SK-N-SH (cell line): ENCODE data around the gene JMJD1C. TPM values are rescaled to one million over a fixed set of nuclear protein-coding genes. Genes with fewer than 3 reads are reported as not detected.

Experiments
- CTCF ChIA-PET: fragments of 300-600, 350-600 bp; formaldehyde crosslinking; extraction: SDS; loops from one replicate; lab custom pipeline; 2021; lab: Yijun Ruan, JAX
- POLR2A ChIA-PET: fragments of 350-600 bp; sonication (Branson Sonifier 250); formaldehyde crosslinking; extraction: SDS; loops from one replicate; lab custom pipeline; 2020; ENCODE audit warnings: antibody characterized with exemption, inconsistent platforms; lab: Yijun Ruan, JAX
- DNase-seq: peaks from one replicate; pipeline ENCODE4 v3.0.0; 2012
- H2AFZ ChIP-seq: fragments of 200-600 bp; sonication (generic); 2 replicates; pipeline ENCODE4 v1.8.1; 2016; ENCODE audit warnings: antibody characterized with exemption, mild to moderate bottlenecking, low read depth
- H3F3A ChIP-seq: fragments of 200-600 bp; sonication (generic); replicated peaks from 2 replicates; pipeline ENCODE3; 2016; ENCODE audit warnings: antibody characterized with exemption, mild to moderate bottlenecking; ENCODE audit not compliant: insufficient read depth
- H3K27ac ChIP-seq, 2 experiments: fragments of 200-500 bp in 1 of 2; fragments of 200-600 bp in 1 of 2; sonication (Bioruptor generic) in 1 of 2; sonication (generic), shearing (Covaris generic) in 1 of 2; 2 replicates each; pipeline versions ENCODE4 v1.5.1 to v1.6.1; 2014 to 2016; ENCODE audit warnings: low read depth in 2 of 2, inconsistent platforms in 1 of 2, low read length in 1 of 2, mild to moderate bottlenecking in 1 of 2, mixed read lengths in 1 of 2
- H3K27me3 ChIP-seq: fragments of 200-600 bp; sonication (generic), shearing (Covaris generic); 2 replicates; pipeline ENCODE4 v1.6.1; 2016; ENCODE audit warnings: mixed run types; ENCODE audit not compliant: insufficient read depth
- H3K36me3 ChIP-seq, 2 experiments: fragments of 200-500 bp in 1 of 2; fragments of 200-600 bp in 1 of 2; sonication (Bioruptor generic) in 1 of 2; sonication (generic) in 1 of 2; replicated peaks in 1 of 2; 2 replicates each; pipeline versions ENCODE3 to v1.5.1; 2014 to 2016; ENCODE audit warnings: low read length in 1 of 2, mild to moderate bottlenecking in 1 of 2; ENCODE audit not compliant: insufficient read depth in 2 of 2, control insufficient read depth in 1 of 2
- H3K4me1 ChIP-seq, 2 experiments: fragments of 200-500 bp in 1 of 2; fragments of 200-600 bp in 1 of 2; sonication (Bioruptor generic) in 1 of 2; sonication (generic), shearing (Covaris generic) in 1 of 2; 2 replicates each; pipeline versions ENCODE4 v1.5.1 to v1.6.1; 2014 to 2016; ENCODE audit warnings: low read depth in 1 of 2, low read length in 1 of 2, mixed run types in 1 of 2; ENCODE audit not compliant: insufficient read depth in 2 of 2, control insufficient read depth in 1 of 2
- H3K4me2 ChIP-seq: fragments of 200-600 bp; sonication (generic), shearing (Covaris generic); 2 replicates; pipeline ENCODE4 v1.6.1; 2017; ENCODE audit warnings: mixed run types
- H3K4me3 ChIP-seq, 2 experiments: fragments of 200-500 bp in 1 of 2; fragments of 200-600 bp in 1 of 2; sonication (Bioruptor generic) in 1 of 2; sonication (generic), shearing (Covaris generic) in 1 of 2; 2 replicates each; pipeline versions ENCODE4 v1.5.1 to v1.8.1; 2014 to 2016; ENCODE audit warnings: low read depth in 2 of 2, inconsistent platforms in 1 of 2, low read length in 1 of 2, mild to moderate bottlenecking in 1 of 2, mixed read lengths in 1 of 2, moderate library complexity in 1 of 2
- H3K79me2 ChIP-seq: fragments of 200-600 bp; sonication (generic); 2 replicates; pipeline ENCODE4 v1.8.1; 2017; ENCODE audit warnings: mild to moderate bottlenecking; ENCODE audit not compliant: insufficient read depth
- H3K9ac ChIP-seq: fragments of 200-600 bp; sonication (generic); 2 replicates; pipeline ENCODE4 v1.6.1; 2017; ENCODE audit warnings: mixed run types
- H3K9me2 ChIP-seq: fragments of 200-600 bp; sonication (generic); 2 replicates; pipeline ENCODE4 v1.6.1; 2017; ENCODE audit warnings: mixed run types
- H3K9me3 ChIP-seq: fragments of 200-600 bp; sonication (generic); 2 replicates; pipeline ENCODE4 v1.6.1; 2017; ENCODE audit warnings: mixed run types, mild to moderate bottlenecking, moderate library complexity
- H4K20me1 ChIP-seq: fragments of 200-600 bp; sonication (generic); 2 replicates; pipeline ENCODE4 v1.6.1; 2017; ENCODE audit warnings: mild to moderate bottlenecking, mixed run types; ENCODE audit not compliant: insufficient read depth
- CHD2 ChIP-seq: fragments of 150-350 bp; IDR thresholded peaks from 2 replicates; pipeline ENCODE4 v1.6.1; 2018; ENCODE audit warnings: low read length; ENCODE audit not compliant: partially characterized antibody
- CTCF ChIP-seq: fragments of 200-600 bp; sonication (generic); IDR thresholded peaks from 2 replicates; pipeline ENCODE4 v1.6.1; 2017; ENCODE audit warnings: antibody characterized with exemption, mild to moderate bottlenecking, moderate library complexity
- ELF1 ChIP-seq: IDR thresholded peaks from 2 replicates; pipeline ENCODE4 v1.4.0; 2012
- FOXJ3 ChIP-seq: sonication (generic); formaldehyde crosslinking; IDR thresholded peaks from 2 replicates; pipeline ENCODE4 v1.5.1; 2020; ENCODE audit warnings: mild to moderate bottlenecking, missing genetic modification reagents
- FOXM1 ChIP-seq: IDR thresholded peaks from 2 replicates; pipeline ENCODE4 v1.4.0; 2012; ENCODE audit warnings: low read depth, mild to moderate bottlenecking
- GABPA ChIP-seq: IDR thresholded peaks from 2 replicates; pipeline ENCODE4 v1.4.0; 2012; ENCODE audit warnings: low read depth, mild to moderate bottlenecking
- IRF3 ChIP-seq: fragments of 150-350 bp; IDR thresholded peaks from 2 replicates; pipeline ENCODE4 v1.6.1; 2016; ENCODE audit warnings: mild to moderate bottlenecking, low read depth, low read length
- JUND ChIP-seq: IDR thresholded peaks from 2 replicates; pipeline ENCODE4 v1.4.0; 2012
- MAX ChIP-seq: IDR thresholded peaks from 2 replicates; pipeline ENCODE4 v1.4.0; 2012; ENCODE audit warnings: low read depth
- MXI1 ChIP-seq: IDR thresholded peaks from 2 replicates; pipeline ENCODE4 v1.6.1; 2012; ENCODE audit warnings: mild to moderate bottlenecking, low read depth, low read length, improper control_type of control experiment
- NRF1 ChIP-seq: IDR thresholded peaks from 2 replicates; pipeline ENCODE4 v1.6.1; 2012; ENCODE audit warnings: low read depth, mild to moderate bottlenecking, low read length
- PBX3 ChIP-seq: IDR thresholded peaks from 2 replicates; pipeline ENCODE4; 2012
- POLR2AphosphoS5 ChIP-seq: IDR thresholded peaks from 2 replicates; pipeline ENCODE4 v1.6.1; 2012; ENCODE audit warnings: low read depth, low read length
- RFX5 ChIP-seq: IDR thresholded peaks from 2 replicates; pipeline ENCODE4 v1.6.1; 2012; ENCODE audit warnings: mild to moderate bottlenecking, improper control_type of control experiment, low read length
- RXRA ChIP-seq: IDR thresholded peaks from 2 replicates; pipeline ENCODE4 v1.4.0; 2012; ENCODE audit warnings: low read depth, mild to moderate bottlenecking, borderline replicate concordance
- SIN3A ChIP-seq: IDR thresholded peaks from 2 replicates; pipeline ENCODE4 v1.6.1; 2012; ENCODE audit warnings: low read depth, mild to moderate bottlenecking, low read length, moderate library complexity, borderline replicate concordance
- TAF1 ChIP-seq: IDR thresholded peaks from 2 replicates; pipeline ENCODE4 v1.6.1; 2012; ENCODE audit warnings: low read depth, mild to moderate bottlenecking, low read length, moderate library complexity, borderline replicate concordance
- TCF12 ChIP-seq: IDR thresholded peaks from 2 replicates; pipeline ENCODE4 v1.4.0; 2012
- USF2 ChIP-seq: fragments of 150-350 bp; IDR thresholded peaks from 2 replicates; pipeline ENCODE4 v1.6.1; 2017; ENCODE audit warnings: antibody characterized with exemption, low read length, low read depth, borderline replicate concordance
- YY1 ChIP-seq: IDR thresholded peaks from 2 replicates; pipeline ENCODE4 v1.4.0; 2012; ENCODE audit warnings: low read depth, mild to moderate bottlenecking
- WGBS: methylation state at CpG from one replicate; pipeline ENCODE4 v1.1.6; 2017; ENCODE audit warnings: low lambda C conversion rate; 5-methylcytosine and 5-hydroxymethylcytosine counted together
- polyA plus RNA-seq, 3 experiments: library from polyadenylated mRNA; depleted of rRNA; stranded (reverse); fragments of >200 nt; gene quantifications; 2 replicates each; pipeline ENCODE4 v1.2.3, GENCODE V29; 2012

Gene JMJD1C
- polyA plus RNA-seq, 1 of the 3 experiments (the other 2 are of a cell fraction): 11.7 TPM

- no peak for DNase-seq
- POLR2A ChIA-PET: interaction anchor here (1.3 kb wide), 1 partner anchor 460 kb away, joined by 4 read pairs; no protein-coding TSS in a partner anchor
- H3K27ac ChIP-seq: no peak overlapping the region; a peak in 1 of 4 replicates
- H3K79me2 ChIP-seq: no peaks in the 10 kb centered on the region
- H3K4me2 ChIP-seq: no peak overlapping the region
- no peaks in the 10 kb centered on the region for H3K9me3 ChIP-seq
- WGBS: 91% methylated on average over 1 of the region's 1 CpG
- no peaks in the 10 kb centered on the region for H3K9me2 ChIP-seq
- no peak overlapping the region for H3K9ac ChIP-seq
- no peaks in the 10 kb centered on the region for H3K27me3 ChIP-seq
- no peak overlapping the region for H2AFZ ChIP-seq
- peaks cover 0 to 5% of the 10 kb centered on the region in 2 experiments; a peak in 3 of 4 replicates for H3K4me1 ChIP-seq
- H3K4me3 ChIP-seq: no peak overlapping the region
- H3K36me3 ChIP-seq: peaks cover 65 to 85% of the 10 kb centered on the region in 2 experiments
- H4K20me1 ChIP-seq: peaks cover 2% of the 10 kb centered on the region; the same call in 1 of the 2 replicates
- TF ChIP-seq YY1: no peak
- TF ChIP-seq RFX5: no peak
- no peak for TF ChIP-seq NRF1
- no peak for TF ChIP-seq FOXJ3 (CRISPR knock-in tag)
- no peak for TF ChIP-seq MAX
- no peak for TF ChIP-seq FOXM1
- TF ChIP-seq RXRA: no peak
- TF ChIP-seq JUND: no peak
- TF ChIP-seq POLR2AphosphoS5: no peak
- TF ChIP-seq MXI1: no peak
- TF ChIP-seq GABPA: no peak
- TF ChIP-seq CHD2: no peak
- no peak for TF ChIP-seq TAF1
- TF ChIP-seq SIN3A: no peak
- TF ChIP-seq PBX3: no peak
- no peak for TF ChIP-seq IRF3
- H3F3A ChIP-seq: peaks cover 33% of the 10 kb centered on the region
- CTCF ChIA-PET: interaction anchor here (1.3 to 8.9 kb wide), 3 partner anchors 458 to 549 kb away, joined by 3 to 199 read pairs (median 15); no protein-coding TSS in a partner anchor
Measured at GRCh38 chr10:63171255-63171855, 294.4 kb downstream of the JMJD1C start.

GRCh38 chr10:63169624-63170023, 296.2 kb downstream of the JMJD1C start:
- H3K27ac ChIP-seq: peak overlapping the region in 1 of 2 experiments; percentile 14; a peak in 2 of 4 replicates
- peaks cover 0 to 5% of the 10 kb centered on the region in 2 experiments; a peak in 3 of 4 replicates for H3K4me1 ChIP-seq
- no peaks in the 10 kb centered on the region for H3K27me3 ChIP-seq
- H3K36me3 ChIP-seq: peaks cover 54 to 78% of the 10 kb centered on the region in 2 experiments
- H2AFZ ChIP-seq: no peak overlapping the region
- no peak overlapping the region for H3K4me2 ChIP-seq
- H4K20me1 ChIP-seq: peaks cover 2% of the 10 kb centered on the region; the same call in 1 of the 2 replicates
- 84% methylated on average over 2 of the region's 2 CpGs for WGBS
- POLR2A ChIA-PET: no interaction called here
- no peak overlapping the region for H3K4me3 ChIP-seq
- H3K9me2 ChIP-seq: no peaks in the 10 kb centered on the region
- no peaks in the 10 kb centered on the region for H3K79me2 ChIP-seq
- CTCF ChIA-PET: interaction anchor here (1.5 to 8.9 kb wide), 4 partner anchors 12 to 596 kb away, joined by 3 to 199 read pairs (median 42); no protein-coding TSS in a partner anchor
- DNase-seq: no peak
- peaks cover 22% of the 10 kb centered on the region for H3F3A ChIP-seq
- H3K9me3 ChIP-seq: no peaks in the 10 kb centered on the region
- H3K9ac ChIP-seq: no peak overlapping the region
- TF ChIP-seq IRF3: no peak
- no peak for TF ChIP-seq USF2
- TF ChIP-seq CTCF: no peak
- TF ChIP-seq FOXM1: no peak
- no peak for TF ChIP-seq ELF1
- no peak for TF ChIP-seq NRF1
- no peak for TF ChIP-seq YY1
- TF ChIP-seq POLR2AphosphoS5: no peak
- TF ChIP-seq TCF12: no peak
